Thyroid gland (tissue), 4 donors: ENCODE data around the gene DNAH8. TPM values are rescaled to one million over a fixed set of nuclear protein-coding genes. Genes with fewer than 3 reads are reported as not detected.

Source experiments
- DNase-seq, 2 donors: peaks; one replicate each; pipeline ENCODE4 v3.0.0-alpha.2; 2019
- H3K27ac ChIP-seq, 3 donors: fragments of 200-600 bp; sonication (generic); 1 replicate in 2 of 3; 2 replicates in 1 of 3; pipeline ENCODE4 v1.5.1; 2016 to 2019; ENCODE audit warnings: mild to moderate bottlenecking in 1 of 3, moderate library complexity in 1 of 3
- H3K27me3 ChIP-seq: fragments of 200-600 bp; sonication (generic); one replicate; pipeline ENCODE4 v1.5.1; 2019
- H3K36me3 ChIP-seq, 2 donors: fragments of 200-600 bp; sonication (generic); one replicate each; pipeline ENCODE4 v1.5.1; 2016 to 2019
- H3K4me1 ChIP-seq, 2 donors: fragments of 200-600 bp; sonication (generic); one replicate each; pipeline ENCODE4 v1.5.1; 2017 to 2019
- H3K4me3 ChIP-seq, 3 donors: fragments of 200-600 bp; sonication (generic); replicated peaks in 1 of 3; 1 replicate in 2 of 3; 2 replicates in 1 of 3; pipeline ENCODE4 v1.5.1; 2016; ENCODE audit warnings: mild to moderate bottlenecking in 1 of 3
- H3K9me3 ChIP-seq: fragments of 200-600 bp; sonication (generic); one replicate; pipeline ENCODE4 v1.5.1; 2017
- CTCF ChIP-seq, 6 experiments: fragments of 200-600 bp in 3 of 6; fragments of 450-650 bp in 3 of 6; sonication (generic) in 3 of 6; IDR thresholded peaks; one replicate each; pipeline ENCODE4 v1.5.1; 2016 to 2019; ENCODE audit warnings: antibody characterized with exemption in 6 of 6, mild to moderate bottlenecking in 2 of 6, inconsistent platforms in 1 of 6, moderate library complexity in 1 of 6
- POLR2A ChIP-seq, 2 donors: fragments of 450-650 bp; IDR thresholded peaks; one replicate each; pipeline ENCODE4 v1.6.1; 2017; ENCODE audit warnings: antibody characterized with exemption in 2 of 2, mild to moderate bottlenecking in 2 of 2, moderate library complexity in 1 of 2
- WGBS, 2 donors: methylation state at CpG; one replicate each; pipeline ENCODE4 v1.1.5; 2017; 5-methylcytosine and 5-hydroxymethylcytosine counted together
- intact Hi-C: fragments of 100-400 bp; cut with DNase I; formaldehyde crosslinking; loops from one replicate; pipeline ENCODE4 v1.15.1; 2023
- total RNA-seq, 4 donors: library from RNA; depleted of rRNA; stranded (reverse); fragments of >200 nt; gene quantifications; one replicate each; pipeline ENCODE4 v1.2.3, GENCODE V29; 2016

Gene DNAH8
- total RNA-seq, 4 donors from 2014 or later = 0.04 to 4.8 (median 0.12) TPM

- H3K36me3 ChIP-seq = no peaks in the 10 kb centered on the region
- 41 to 44% methylated on average over 5 of the region's 5 CpGs for WGBS, 2 donors
- H3K27me3 ChIP-seq = no peaks in the 10 kb centered on the region
- TF ChIP-seq CTCF (IDR thresholded peaks at IDR 0.05) (no peak), POLR2A (IDR thresholded peaks at IDR 0.05) (no peak)
- intact Hi-C loops = no loop called here
- H3K9me3 ChIP-seq = no peaks in the 10 kb centered on the region
- no peak overlapping the region for H3K4me3 ChIP-seq
- no peaks in the 10 kb centered on the region for H3K4me1 ChIP-seq
- no peak for DNase-seq
- no peak overlapping the region for H3K27ac ChIP-seq
Measured at GRCh38 chr6:39018103-39018502, 303.0 kb downstream of the DNAH8 start.

GRCh38 chr6:39020136-39020535, 305.0 kb downstream of the DNAH8 start:
- intact Hi-C loops = no loop called here

GRCh38 chr6:39021041-39021440, 305.9 kb downstream of the DNAH8 start:
- no peak for TF ChIP-seq CTCF (IDR thresholded peaks at IDR 0.05)
- no peak for TF ChIP-seq POLR2A (IDR thresholded peaks at IDR 0.05)
- Histone ChIP-seq H3K4me1 (no peaks in the 10 kb centered on the region), H3K27me3 (no peaks in the 10 kb centered on the region), H3K4me3 (no peak overlapping the region), H3K9me3 (no peaks in the 10 kb centered on the region), H3K36me3 (no peaks in the 10 kb centered on the region), H3K27ac (no peak overlapping the region)
- intact Hi-C loops = no loop called here
- WGBS, 2 donors = 94% methylated on average over 2 of the region's 2 CpGs
- no peak for DNase-seq

More at GRCh38 chr6:39020136-39020535, 305.0 kb downstream of the DNAH8 start:
- 40 to 49% methylated on average over 2 of the region's 2 CpGs for WGBS, 2 donors
- TF ChIP-seq POLR2A (IDR thresholded peaks at IDR 0.05) (no peak), CTCF (IDR thresholded peaks at IDR 0.05) (no peak)
- H3K4me3 ChIP-seq = no peak overlapping the region
- no peak for DNase-seq
- H3K27me3 ChIP-seq = no peaks in the 10 kb centered on the region
- no peaks in the 10 kb centered on the region for H3K9me3 ChIP-seq
- H3K27ac ChIP-seq = no peak overlapping the region
- H3K4me1 ChIP-seq = no peaks in the 10 kb centered on the region
- H3K36me3 ChIP-seq = no peaks in the 10 kb centered on the region

- Histone ChIP-seq H3K27me3 (no peaks in the 10 kb centered on the region), H3K36me3 (no peaks in the 10 kb centered on the region), H3K9me3 (no peaks in the 10 kb centered on the region), H3K4me3 (no peak overlapping the region), H3K27ac (no peak overlapping the region), H3K4me1 (no peaks in the 10 kb centered on the region)
- no peak for DNase-seq
- intact Hi-C loops = no loop called here
- WGBS, 2 donors = 71 to 74% methylated on average over 1 of the region's 1 CpG
- no peak for TF ChIP-seq CTCF (IDR thresholded peaks at IDR 0.05)
- no peak for TF ChIP-seq POLR2A (IDR thresholded peaks at IDR 0.05)
Measured at GRCh38 chr6:39021779-39022178, 306.7 kb downstream of the DNAH8 start.

- TF ChIP-seq POLR2A (IDR thresholded peaks at IDR 0.05) (no peak), CTCF (IDR thresholded peaks at IDR 0.05) (no peak)
- Histone ChIP-seq H3K27me3 (no peaks in the 10 kb centered on the region), H3K36me3 (no peaks in the 10 kb centered on the region), H3K27ac (no peak overlapping the region), H3K9me3 (no peaks in the 10 kb centered on the region), H3K4me3 (no peak overlapping the region), H3K4me1 (no peaks in the 10 kb centered on the region)
- 59 to 63% methylated on average over 3 of the region's 3 CpGs for WGBS, 2 donors
- intact Hi-C loops = no loop called here
- DNase-seq = no peak
Measured at GRCh38 chr6:39026175-39026574, 311.1 kb downstream of the DNAH8 start.
